K562 (cell line): Measurements from ENCODE around the gene TMEM225B. TPM values are rescaled to one million over a fixed set of nuclear protein-coding genes. Genes with fewer than 3 reads are reported as not detected.

ENCODE experiments used
- ATAC-seq: fragments of 200-7000 bp; cut with Tn5 transposase; 3 replicates; pipeline ENCODE4 v1.9.1; 2020; ENCODE audit warnings: moderate library complexity
- BruUV-seq: library from RNA; stranded (reverse); fragments of 400-500 nt; replicated peaks from 2 replicates; lab custom pipeline; 2021; lab: Mats Ljungman, UMichigan
- CTCF ChIA-PET: fragments of 300-600 bp; formaldehyde crosslinking; extraction: SDS; loops from one replicate; lab custom pipeline; 2021; ENCODE audit warnings: low intra/inter-chr PET ratio; lab: Yijun Ruan, JAX
- POLR2A ChIA-PET: fragments of 300-600, 350-650 bp; sonication (Branson Sonifier 250); formaldehyde crosslinking; extraction: SDS; loops from one replicate; lab custom pipeline; 2021; ENCODE audit warnings: antibody characterized with exemption, inconsistent platforms; lab: Yijun Ruan, JAX
- DNase-seq, 4 experiments: peaks; one replicate each; pipeline versions ENCODE4 v3.0.0 to v3.0.0-alpha.2; 2011 to 2018; ENCODE audit warnings: low spot score in 3 of 4, mixed read lengths in 3 of 4; ENCODE audit errors: extremely low read depth in 1 of 4
- FAIRE-seq: peaks from 2 replicates; lab custom pipeline; 2011; peaks lifted over from hg19 to GRCh38; lab: Jason Lieb, UNC
- H2AFZ ChIP-seq: 2 replicates; pipeline ENCODE4 v1.6.0; 2011; ENCODE audit warnings: low read depth, low read length, control low read depth, inconsistent platforms
- H3K27ac ChIP-seq: fragments of 200-600 bp; 3 replicates; pipeline ENCODE4 v1.8.0; 2011; ENCODE audit warnings: low read depth, mild to moderate bottlenecking, control low read depth, inconsistent platforms, low read length, moderate library complexity, mixed read lengths; ENCODE audit errors: extremely low read depth
- H3K27me3 ChIP-seq, 2 experiments: fragments of 300-600 bp in 1 of 2; 2 replicates in 1 of 2; 3 replicates in 1 of 2; pipeline versions ENCODE4 v1.6.0 to v1.8.0; 2011; ENCODE audit warnings: inconsistent platforms in 2 of 2, low read length in 2 of 2, mild to moderate bottlenecking in 1 of 2, mixed read lengths in 1 of 2, moderate library complexity in 1 of 2; ENCODE audit not compliant: control insufficient read depth in 2 of 2, insufficient read depth in 2 of 2
- H3K36me3 ChIP-seq: fragments of 300-600 bp; 3 replicates; pipeline ENCODE4 v1.8.0; 2011; ENCODE audit warnings: mild to moderate bottlenecking, low read length, inconsistent platforms; ENCODE audit not compliant: control insufficient read depth, insufficient read depth
- H3K4me1 ChIP-seq, 2 experiments: fragments of 200-600 bp in 1 of 2; replicated peaks in 1 of 2; 2 replicates in 1 of 2; 3 replicates in 1 of 2; pipeline versions ENCODE4 v1.5.1 to v1.8.0; 2011; ENCODE audit warnings: inconsistent platforms in 2 of 2, low read length in 2 of 2, mild to moderate bottlenecking in 1 of 2, mixed read lengths in 1 of 2, moderate library complexity in 1 of 2; ENCODE audit not compliant: control insufficient read depth in 2 of 2, insufficient read depth in 2 of 2
- H3K4me2 ChIP-seq: 2 replicates; pipeline ENCODE4 v1.6.1; 2011; ENCODE audit warnings: low read length, control low read depth, inconsistent platforms, mixed read lengths; ENCODE audit not compliant: insufficient read depth
- H3K4me3 ChIP-seq: fragments of 200-600 bp; sonication (generic), shearing (Covaris generic); 2 replicates; pipeline ENCODE4 v1.5.1; 2016; ENCODE audit warnings: control low read depth, inconsistent platforms
- H3K79me2 ChIP-seq: fragments of 200-600 bp; 3 replicates; pipeline ENCODE4 v1.8.0; 2011; ENCODE audit warnings: low read length, inconsistent platforms; ENCODE audit not compliant: control insufficient read depth, insufficient read depth
- H3K9ac ChIP-seq, 2 experiments: 2 replicates each; pipeline versions ENCODE4 v1.6.0 to v1.6.1; 2011; ENCODE audit warnings: low read depth in 2 of 2, low read length in 2 of 2, control low read depth in 1 of 2, inconsistent platforms in 1 of 2, mild to moderate bottlenecking in 1 of 2, mixed read lengths in 1 of 2; ENCODE audit not compliant: insufficient read depth in 1 of 2
- H3K9me1 ChIP-seq: one replicate; pipeline ENCODE4 v1.6.0; 2011; ENCODE audit warnings: inconsistent platforms, mild to moderate bottlenecking, low read length, moderate library complexity; ENCODE audit not compliant: control insufficient read depth, insufficient read depth
- H3K9me3 ChIP-seq: replicated peaks from 2 replicates; pipeline ENCODE4 v1.5.1; 2011; ENCODE audit warnings: low read depth, low read length, inconsistent platforms; ENCODE audit not compliant: control insufficient read depth, insufficient read depth
- H4K20me1 ChIP-seq: replicated peaks from 2 replicates; pipeline ENCODE4 v1.6.1; 2011; ENCODE audit warnings: low read length, inconsistent platforms, mixed read lengths; ENCODE audit not compliant: control insufficient read depth, insufficient read depth
- E2F8 ChIP-seq: fragments of 450-650 bp; IDR thresholded peaks from 2 replicates; pipeline ENCODE4 v1.7.1; 2018; ENCODE audit warnings: mild to moderate bottlenecking, low read depth; ENCODE audit not compliant: partially characterized antibody
- FOXM1 ChIP-seq, 2 experiments: fragments of 450-650 bp in 1 of 2; sonication (generic) in 1 of 2; formaldehyde crosslinking in 1 of 2; IDR thresholded peaks; 2 replicates each; pipeline versions ENCODE4 v1.6.1 to v1.9.0; 2017 to 2022; ENCODE audit warnings: low read depth in 2 of 2, mild to moderate bottlenecking in 2 of 2, missing genetic modification reagents in 1 of 2, moderate library complexity in 1 of 2
- HDAC3 ChIP-seq: fragments of 450-650 bp; IDR thresholded peaks from 2 replicates; pipeline ENCODE4 v1.6.1; 2018; ENCODE audit warnings: borderline replicate concordance, mild to moderate bottlenecking, moderate library complexity; ENCODE audit not compliant: partially characterized antibody
- NFE2 ChIP-seq: IDR thresholded peaks from 2 replicates; pipeline ENCODE4 v1.6.1; 2014; ENCODE audit warnings: antibody characterized with exemption, low read depth
- RBM22 ChIP-seq: fragments of 200-400 bp; formaldehyde crosslinking; IDR thresholded peaks from 2 replicates; pipeline ENCODE4 v1.6.1; 2018; ENCODE audit warnings: low read length, low read depth; ENCODE audit not compliant: poor library complexity, severe bottlenecking
- ZNF764 ChIP-seq: fragments of 250-450 bp; sonication (Bioruptor Pico); IDR thresholded peaks from 2 replicates; pipeline ENCODE4 v1.4.0; 2020; ENCODE audit warnings: low read depth, mild to moderate bottlenecking, moderate library complexity
- ZSCAN29 ChIP-seq: fragments of 450-650 bp; IDR thresholded peaks from 2 replicates; pipeline ENCODE4 v1.6.1; 2017
- WGBS: fragments of 100-300 bp; shearing (Covaris generic); methylation state at CpG from one replicate; pipeline ENCODE4 v1.1.6; 2016; ENCODE audit warnings: low coverage, mixed read lengths; ENCODE audit not compliant: insufficient coverage; ENCODE audit errors: missing lambda C conversion rate; 5-methylcytosine and 5-hydroxymethylcytosine counted together
- in situ Hi-C: fragments of 300-500 bp; cut with MboI; formaldehyde crosslinking; loops from 4 replicates; pipeline ENCODE4 v1.15.0; 2018; ENCODE audit warnings: inconsistent platforms, mixed read lengths
- intact Hi-C: fragments of 100-400 bp; cut with micrococcal nuclease; formaldehyde crosslinking; loops from 2 replicates; pipeline ENCODE4 v1.14.2; 2022
- polyA plus RNA-seq, 8 experiments: library from polyadenylated mRNA; depleted of rRNA in 4 of 8; stranded (reverse) in 5 of 8; unstranded in 3 of 8; fragments of >200 nt; fragmentation: Nextera tagmentation in 2 of 8; fragmentation: Illumina TruSeq in 1 of 8; extraction: Ambion mirVana in 2 of 8; extraction: Trizol in 1 of 8; gene quantifications; 2 replicates each; pipeline versions ENCODE4 v1.2.1 to v1.2.3, GENCODE V29; 2011 to 2014; ENCODE audit warnings: inconsistent platforms in 1 of 8, missing spikeins in 1 of 8
- total RNA-seq, 7 experiments: library from RNA; depleted of rRNA in 6 of 7; stranded (reverse); fragments of >200 nt in 6 of 7; fragmentation: Illumina TruSeq in 2 of 7; extraction: Trizol in 2 of 7; gene quantifications; 2 replicates each; pipeline versions ENCODE4 v1.2.1 to v1.2.3, GENCODE V29; 2011 to 2021; ENCODE audit warnings: low replicate concordance in 1 of 7
- TF ChIP-seq, protein P1 (sequence below): fragments of 450-650 bp; formaldehyde crosslinking; IDR thresholded peaks from 2 replicates; pipeline ENCODE4 v1.4.0; 2020; ENCODE audit warnings: mild to moderate bottlenecking, mixed read lengths

The TMEM225B gene
- total and polyA plus RNA-seq, 9 of the 15 experiments (the other 6 are each of a cell fraction or from before 2014, with no cell fraction given), result 0.08 to 0.73 (median 0.56) TPM

DNA sequence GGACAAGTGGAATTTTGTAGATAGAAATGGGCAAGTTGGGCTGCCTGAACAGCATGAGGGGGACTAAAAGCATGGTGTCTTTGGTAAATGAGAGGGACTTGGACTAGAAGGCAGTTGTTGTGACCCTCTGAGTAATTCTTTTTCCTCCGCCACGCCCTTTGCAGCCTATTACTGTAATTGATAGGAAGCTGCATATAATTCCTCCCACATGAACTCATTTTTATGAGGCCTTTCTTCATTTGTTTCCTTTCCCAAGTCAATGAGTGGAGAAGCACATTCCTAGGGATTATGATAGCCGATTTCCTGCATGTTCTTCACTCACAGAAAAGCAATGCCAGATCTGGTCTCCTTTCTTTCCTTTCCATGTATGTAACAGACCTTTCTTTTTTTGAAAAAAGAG, 46.4 kb downstream of the TMEM225B start:
- intact Hi-C loops (no loop called here), in situ Hi-C loops (no loop called here)
- no peak overlapping the region for H2AFZ ChIP-seq
- no peaks in the 10 kb centered on the region for H4K20me1 ChIP-seq
- H3K4me3 ChIP-seq, result no peak overlapping the region
- no peaks in the 10 kb centered on the region for H3K27me3 ChIP-seq
- CTCF ChIA-PET, result no interaction called here
- no peak for FAIRE-seq
- no peak overlapping the region for H3K27ac ChIP-seq
- H3K4me2 ChIP-seq, result no peak overlapping the region
- no peaks in the 10 kb centered on the region for H3K9me3 ChIP-seq
- WGBS, result 60% methylated on average over 3 of the region's 3 CpGs
- no peak for ATAC-seq
- TF ChIP-seq RBM22, result no peak
- TF ChIP-seq, protein P1, sequence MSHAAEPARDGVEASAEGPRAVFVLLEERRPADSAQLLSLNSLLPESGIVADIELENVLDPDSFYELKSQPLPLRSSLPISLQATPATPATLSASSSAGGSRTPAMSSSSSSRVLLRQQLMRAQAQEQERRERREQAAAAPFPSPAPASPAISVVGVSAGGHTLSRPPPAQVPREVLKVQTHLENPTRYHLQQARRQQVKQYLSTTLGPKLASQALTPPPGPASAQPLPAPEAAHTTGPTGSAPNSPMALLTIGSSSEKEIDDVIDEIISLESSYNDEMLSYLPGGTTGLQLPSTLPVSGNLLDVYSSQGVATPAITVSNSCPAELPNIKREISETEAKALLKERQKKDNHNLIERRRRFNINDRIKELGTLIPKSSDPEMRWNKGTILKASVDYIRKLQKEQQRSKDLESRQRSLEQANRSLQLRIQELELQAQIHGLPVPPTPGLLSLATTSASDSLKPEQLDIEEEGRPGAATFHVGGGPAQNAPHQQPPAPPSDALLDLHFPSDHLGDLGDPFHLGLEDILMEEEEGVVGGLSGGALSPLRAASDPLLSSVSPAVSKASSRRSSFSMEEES (CRISPR knock-in tag), result no peak
- no peak for TF ChIP-seq HDAC3
- no peak for TF ChIP-seq NFE2
- no peak for TF ChIP-seq ZSCAN29
- no peak for TF ChIP-seq E2F8
- TF ChIP-seq ZNF764 (CRISPR knock-in tag), result no peak
- TF ChIP-seq FOXM1 (IDR thresholded peaks at IDR 0.05; ENCODE audit: low read depth), result no peak
- no peak for TF ChIP-seq FOXM1 (CRISPR knock-in tag; IDR thresholded peaks at IDR 0.05; ENCODE audit: low read depth)
- no peak for DNase-seq
- no peaks in the 10 kb centered on the region for H3K4me1 ChIP-seq
- no peak overlapping the region for H3K9ac ChIP-seq
- no peaks in the 10 kb centered on the region for H3K79me2 ChIP-seq
- H3K9me1 ChIP-seq, result no peaks in the 10 kb centered on the region
- BruUV-seq, result no TSS peak
- POLR2A ChIA-PET, result interaction anchor here (1.4 kb wide), 1 partner anchor 13 kb away, joined by 7 read pairs; no protein-coding TSS in a partner anchor
- H3K36me3 ChIP-seq, result no peaks in the 10 kb centered on the region
